ENCODE results near the gene RIPPLY2.

Gene RIPPLY2

DNA sequence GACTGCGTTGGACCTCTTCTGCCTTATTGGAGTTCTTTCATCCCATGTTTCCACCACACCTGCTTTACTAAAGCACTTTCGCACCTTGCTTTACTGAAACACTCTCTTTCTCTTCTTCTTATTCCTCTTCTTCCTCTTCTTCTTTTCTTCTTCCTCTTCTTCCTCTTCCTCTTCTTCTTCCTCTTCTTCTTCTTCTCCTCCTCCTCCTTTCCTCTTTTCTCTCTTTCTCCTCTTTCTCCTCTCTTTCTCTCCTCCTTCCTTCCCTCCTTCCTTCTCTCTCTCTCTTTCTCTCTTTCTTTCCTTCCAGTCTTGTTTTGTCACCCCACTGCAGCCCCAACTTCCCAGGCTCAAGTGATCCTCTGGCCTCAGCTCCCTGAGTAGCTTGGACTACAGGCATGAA is 4.0 kb upstream of the RIPPLY2 start:
- Histone ChIP-seq H3K9me3 (ENCODE audit: control insufficient read depth, insufficient read depth, low read length) (no peaks in the 10 kb centered on the region), H3K9ac (ENCODE audit: low read depth, low read length) (no peak overlapping the region), H3K36me3 (ENCODE audit: insufficient read depth, low read length) (no peaks in the 10 kb centered on the region), H3K4me1 (ENCODE audit: insufficient read depth, low read length) (no peaks in the 10 kb centered on the region)

DNA sequence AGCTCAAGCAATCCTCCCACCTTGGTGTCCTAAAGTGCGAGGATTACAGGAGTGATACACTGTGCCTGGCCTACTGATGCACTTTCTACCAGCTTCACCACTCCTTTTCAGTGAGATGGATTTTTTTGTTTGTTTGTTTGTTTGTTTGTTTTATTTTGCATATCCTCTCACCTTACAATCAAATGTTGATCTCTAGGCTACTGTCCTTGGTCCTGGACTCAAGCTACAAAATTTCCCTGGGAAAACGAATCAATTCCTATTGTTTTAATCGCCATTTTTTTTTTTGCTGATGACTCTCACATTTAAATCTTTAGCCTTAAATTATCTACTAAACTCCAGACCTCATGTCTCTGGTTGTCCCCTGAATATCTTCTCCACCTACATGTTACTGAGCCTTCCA is 3.5 kb upstream of the RIPPLY2 start:
- Histone ChIP-seq H3K36me3 (ENCODE audit: insufficient read depth, low read length) (no peaks in the 10 kb centered on the region), H3K9ac (ENCODE audit: low read depth, low read length) (no peak overlapping the region), H3K9me3 (ENCODE audit: control insufficient read depth, insufficient read depth, low read length) (no peaks in the 10 kb centered on the region), H3K4me1 (ENCODE audit: insufficient read depth, low read length) (no peaks in the 10 kb centered on the region)

DNA sequence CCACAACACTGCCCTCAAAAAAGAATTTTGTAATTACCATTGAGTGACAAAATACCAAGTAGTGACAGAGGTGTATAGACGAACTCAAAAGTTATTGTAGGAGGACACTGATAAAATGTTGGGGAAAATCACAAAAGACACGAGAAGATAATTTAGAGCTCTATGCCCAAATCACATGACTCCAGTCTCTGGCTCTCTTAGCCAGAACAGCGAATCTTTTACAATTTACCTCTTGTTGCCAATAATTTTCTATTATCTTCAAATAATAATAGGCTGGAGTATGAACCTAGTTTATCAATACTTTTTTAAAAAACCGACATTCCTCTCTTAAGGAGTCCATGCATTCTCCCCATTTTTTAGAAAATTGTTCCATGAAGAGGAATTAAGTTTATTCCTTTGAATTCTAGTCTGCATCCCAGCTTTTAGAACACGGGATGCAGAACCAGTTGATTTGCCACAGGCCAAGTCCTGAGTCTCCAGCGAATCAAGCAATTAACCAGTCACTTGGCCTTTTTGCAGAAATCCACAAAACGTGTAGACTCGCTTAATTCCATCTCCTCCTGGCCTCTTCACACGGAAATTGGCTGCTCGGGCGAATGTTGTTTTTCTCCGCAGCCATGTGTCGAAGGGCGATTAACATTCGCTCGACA is 507 bp upstream of the RIPPLY2 start:
- H3K36me3 ChIP-seq (ENCODE audit: insufficient read depth, low read length) = no peaks in the 10 kb centered on the region
- peak overlapping the region; percentile 61; the same call in 1 of the 2 replicates for H3K9ac ChIP-seq (ENCODE audit: low read depth, low read length)
- no peaks in the 10 kb centered on the region for H3K4me1 ChIP-seq (ENCODE audit: insufficient read depth, low read length)
- H3K9me3 ChIP-seq (ENCODE audit: control insufficient read depth, insufficient read depth, low read length) = no peaks in the 10 kb centered on the region

DNA sequence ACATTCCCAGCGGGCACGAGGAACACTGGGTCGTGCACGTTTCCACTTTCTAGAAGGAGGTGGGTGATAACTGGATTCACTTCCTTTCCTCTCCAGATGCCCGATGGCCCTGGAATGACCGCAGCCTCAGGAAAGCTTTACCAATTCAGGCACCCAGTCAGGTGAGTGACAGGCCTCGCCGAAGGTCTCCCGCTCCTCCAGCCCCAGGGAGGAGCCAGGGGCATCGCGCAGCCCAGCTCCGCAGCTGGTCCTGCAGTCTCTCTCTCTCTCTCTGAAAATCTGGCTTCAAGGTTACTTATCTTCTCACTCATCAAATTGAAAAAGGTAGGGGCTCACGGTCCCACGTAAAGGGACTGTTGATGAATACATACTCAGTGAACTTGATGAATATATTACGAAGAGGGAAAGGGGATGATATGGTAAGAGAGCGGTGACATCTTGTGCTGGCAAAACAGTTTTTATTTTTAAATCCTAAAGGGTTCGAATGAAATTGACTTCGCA is 891 bp downstream of the RIPPLY2 start:
- Histone ChIP-seq H3K9ac (ENCODE audit: low read depth, low read length) (peak overlapping the region; percentile 61; the same call in 1 of the 2 replicates), H3K9me3 (ENCODE audit: control insufficient read depth, insufficient read depth, low read length) (no peaks in the 10 kb centered on the region), H3K4me1 (ENCODE audit: insufficient read depth, low read length) (no peaks in the 10 kb centered on the region), H3K36me3 (ENCODE audit: insufficient read depth, low read length) (no peaks in the 10 kb centered on the region)

DNA sequence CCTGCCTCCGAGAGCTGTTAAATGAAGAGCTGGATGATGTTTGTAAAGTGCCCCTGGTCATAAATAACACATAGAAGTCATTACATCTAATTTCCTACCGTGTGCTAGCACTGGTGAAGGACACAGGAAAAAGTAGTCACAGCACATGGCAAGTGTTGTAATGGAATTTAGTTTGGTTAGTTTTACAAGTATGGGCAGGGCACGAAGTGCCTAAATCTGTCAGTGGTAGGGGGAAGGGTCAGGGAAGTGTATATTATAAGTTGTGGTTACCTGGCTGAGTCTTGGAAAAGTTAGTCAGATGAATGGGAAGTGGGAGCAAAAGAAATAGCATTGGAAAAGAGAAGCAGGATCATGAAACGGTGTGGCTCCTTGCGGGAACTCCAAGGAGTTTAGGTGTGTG is 1.6 kb downstream of the RIPPLY2 start:
- Histone ChIP-seq H3K36me3 (ENCODE audit: insufficient read depth, low read length) (no peaks in the 10 kb centered on the region), H3K9me3 (ENCODE audit: control insufficient read depth, insufficient read depth, low read length) (no peaks in the 10 kb centered on the region), H3K4me1 (ENCODE audit: insufficient read depth, low read length) (no peaks in the 10 kb centered on the region), H3K9ac (ENCODE audit: low read depth, low read length) (no peak overlapping the region)

DNA sequence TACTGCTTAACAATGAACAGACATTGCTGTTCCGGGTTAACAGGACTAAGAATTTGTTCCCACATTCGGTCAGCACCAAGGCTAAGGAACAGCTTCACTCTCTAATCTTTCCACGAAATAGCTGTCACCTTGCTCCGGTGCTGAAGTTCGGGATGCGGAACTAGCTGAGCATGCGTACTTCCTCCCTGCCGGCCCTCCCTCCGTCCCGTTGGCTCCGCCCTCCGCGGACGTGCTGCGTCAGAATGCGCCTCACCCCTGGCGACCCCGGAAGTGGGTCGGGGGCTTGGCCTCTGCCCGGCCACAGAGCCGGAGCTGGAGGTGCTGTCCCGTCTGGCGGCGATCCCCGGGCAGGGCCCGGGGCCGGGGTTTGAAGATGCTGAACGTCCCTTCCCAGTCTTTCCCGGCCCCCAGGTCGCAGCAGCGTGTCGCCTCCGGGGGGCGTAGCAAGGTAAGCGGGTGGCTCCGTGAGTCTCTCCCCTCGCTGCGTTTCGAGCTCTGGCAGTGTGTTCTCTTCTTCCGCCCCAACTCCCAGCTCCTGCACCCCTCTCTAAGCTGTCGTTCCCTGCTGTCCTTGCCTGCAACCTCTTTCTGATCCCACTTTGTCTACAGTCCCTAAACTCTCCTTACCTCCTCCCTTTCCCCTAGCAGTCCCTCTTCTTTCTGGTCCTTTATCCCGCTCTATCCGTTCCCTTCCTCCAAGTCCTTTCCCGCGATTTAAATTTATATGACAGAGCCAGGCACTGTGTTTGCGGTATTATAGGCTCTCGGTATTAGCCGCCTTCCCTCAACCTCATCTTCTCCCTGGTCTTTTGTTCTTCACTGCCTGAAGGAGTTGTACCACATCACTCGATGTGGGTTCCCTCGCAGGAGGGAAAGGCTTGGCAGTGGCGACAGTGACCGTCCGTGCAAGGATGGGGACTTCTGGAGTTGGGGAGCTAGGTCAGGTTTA is 6.5 kb downstream of the RIPPLY2 start, which contains the start of gene CYB5R4:
CYB5R4 (plus strand) TSS at position 280 of the 949 bp plus-strand sequence; CDS start at position 374, 94 bp downstream.
- no peaks in the 10 kb centered on the region for H3K36me3 ChIP-seq (ENCODE audit: insufficient read depth, low read length)

DNA sequence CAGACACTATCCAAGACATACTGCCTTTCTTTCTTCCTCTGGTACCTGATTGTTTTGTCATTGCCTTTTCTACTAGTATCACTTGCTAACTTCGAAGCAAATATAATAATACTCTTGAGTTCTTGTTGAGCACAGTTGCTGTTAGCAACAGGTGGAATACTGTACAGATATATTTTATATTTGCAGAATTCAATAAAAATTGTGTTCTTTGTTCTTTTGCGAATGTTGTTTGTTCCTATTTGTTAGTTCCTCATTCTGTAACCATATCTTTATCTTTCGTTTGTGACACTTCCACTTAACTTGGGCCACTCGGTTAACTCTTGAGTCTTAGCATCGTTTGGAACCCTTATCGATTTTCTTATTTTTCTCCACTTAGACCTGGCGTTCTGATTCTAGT is 7.2 kb downstream of the RIPPLY2 start:
- Histone ChIP-seq H3K9me3 (ENCODE audit: control insufficient read depth, insufficient read depth, low read length) (no peaks in the 10 kb centered on the region), H3K4me1 (ENCODE audit: insufficient read depth, low read length) (peaks cover 6% of the 10 kb centered on the region; the same call in 1 of the 2 replicates), H3K36me3 (ENCODE audit: insufficient read depth, low read length) (no peaks in the 10 kb centered on the region; the same call in 1 of the 2 replicates), H3K9ac (ENCODE audit: low read depth, low read length) (peak overlapping the region; percentile 69)

More for the DNA sequence above, 6.5 kb downstream of the RIPPLY2 start, which contains the start of gene CYB5R4:
- Histone ChIP-seq H3K4me1 (ENCODE audit: insufficient read depth, low read length) (peaks cover 6% of the 10 kb centered on the region; the same call in 1 of the 2 replicates), H3K9me3 (ENCODE audit: control insufficient read depth, insufficient read depth, low read length) (no peaks in the 10 kb centered on the region), H3K9ac (ENCODE audit: low read depth, low read length) (peak within 1 kb of the TSS; percentile 69)

DNA sequence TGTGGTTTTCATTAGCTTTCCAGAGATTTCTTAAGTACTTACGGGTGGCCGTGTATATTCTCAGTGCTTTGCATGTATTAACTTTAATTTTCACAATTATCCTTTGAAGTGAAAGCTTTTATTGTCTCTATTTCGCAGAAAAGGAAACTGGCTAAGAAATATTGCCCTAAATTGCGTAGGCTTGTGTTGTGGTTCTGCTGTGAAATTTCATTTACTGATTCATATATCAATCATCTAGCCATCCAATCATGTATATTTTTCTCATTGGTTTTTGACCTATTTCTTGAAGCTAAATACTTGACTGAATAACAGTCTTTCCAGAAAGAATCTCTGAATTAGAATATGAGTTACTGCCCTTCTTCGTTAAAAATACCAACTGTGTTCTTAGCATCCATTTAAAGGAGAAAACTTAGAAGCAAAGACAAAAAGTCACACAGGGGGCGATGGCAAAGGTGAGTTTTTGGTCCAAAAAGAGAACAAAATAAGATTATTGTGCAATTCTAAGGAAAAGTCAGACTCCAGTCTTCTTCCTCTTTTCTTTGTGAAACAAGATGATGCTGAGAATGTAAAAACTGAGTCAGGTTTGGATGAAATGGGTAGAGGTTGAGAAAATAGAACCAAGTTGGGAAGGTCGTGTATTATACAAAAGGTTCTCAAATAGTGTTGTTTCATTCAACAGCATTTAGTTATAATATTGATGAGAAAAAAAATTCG is 7.8 kb downstream of the RIPPLY2 start:
- Histone ChIP-seq H3K9ac (ENCODE audit: low read depth, low read length) (peak overlapping the region; percentile 69; the same call in 1 of the 2 replicates), H3K4me1 (ENCODE audit: insufficient read depth, low read length) (peaks cover 6% of the 10 kb centered on the region; the same call in 1 of the 2 replicates), H3K9me3 (ENCODE audit: control insufficient read depth, insufficient read depth, low read length) (no peaks in the 10 kb centered on the region), H3K36me3 (ENCODE audit: insufficient read depth, low read length) (no peaks in the 10 kb centered on the region; the same call in 1 of the 2 replicates)

DNA sequence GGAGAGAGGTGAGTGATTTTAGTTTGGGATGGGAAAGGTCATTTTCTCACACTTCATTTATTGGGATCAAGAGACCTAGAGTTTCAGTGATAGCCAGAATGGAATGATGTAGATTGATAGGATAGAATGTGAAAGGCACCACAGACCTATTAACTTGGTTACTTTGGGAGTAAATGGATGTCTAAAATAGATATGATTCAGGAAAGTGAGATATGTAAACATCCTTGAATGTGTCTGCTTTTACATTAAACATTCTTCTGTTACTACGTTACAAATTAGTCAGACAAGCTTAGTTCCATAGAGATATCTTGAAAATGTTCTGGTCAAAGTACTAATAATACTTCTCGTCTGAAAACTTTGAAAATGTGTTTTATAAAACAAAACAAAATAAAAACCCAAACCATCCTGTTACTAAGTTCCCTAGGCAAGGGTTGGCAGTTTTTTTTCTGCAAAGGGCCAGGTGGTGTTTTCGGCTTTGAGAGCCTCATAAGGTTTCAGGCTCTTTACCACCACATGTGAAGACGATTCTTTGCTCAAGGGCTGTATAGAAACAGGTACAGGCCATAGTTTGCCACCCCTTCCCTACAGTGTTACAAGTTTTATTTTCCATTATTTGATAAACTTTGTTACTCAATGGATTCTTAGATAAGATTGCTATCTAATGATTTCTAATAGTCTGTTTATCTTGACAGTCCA is 9.8 kb downstream of the RIPPLY2 start:
- Histone ChIP-seq H3K9ac (ENCODE audit: low read depth, low read length) (no peak overlapping the region), H3K36me3 (ENCODE audit: insufficient read depth, low read length) (no peaks in the 10 kb centered on the region; the same call in 1 of the 2 replicates), H3K4me1 (ENCODE audit: insufficient read depth, low read length) (peaks cover 6% of the 10 kb centered on the region; the same call in 1 of the 2 replicates), H3K9me3 (ENCODE audit: control insufficient read depth, insufficient read depth, low read length) (peaks cover 8% of the 10 kb centered on the region; the same call in 1 of the 2 replicates)

DNA sequence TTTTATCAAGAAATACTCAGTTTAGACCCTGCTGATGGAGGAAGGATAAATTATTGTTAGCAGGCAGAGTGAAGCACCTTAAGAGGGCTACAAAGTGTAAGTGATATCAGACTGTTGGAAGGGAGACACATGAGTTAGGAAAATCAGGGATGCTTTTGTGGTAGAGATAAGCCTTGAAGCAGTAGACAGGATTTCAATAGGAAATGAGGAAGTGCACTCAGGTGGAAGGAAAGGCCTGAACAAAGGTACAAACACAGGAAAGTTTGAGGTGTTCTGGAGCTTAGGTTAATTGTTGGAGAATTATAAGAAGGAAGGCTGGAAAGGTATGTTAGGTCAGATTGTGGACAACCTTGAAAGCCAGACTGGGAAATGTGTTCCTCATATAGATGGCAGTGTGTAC is 13.9 kb downstream of the RIPPLY2 start:
- Histone ChIP-seq H3K9me3 (ENCODE audit: control insufficient read depth, insufficient read depth, low read length) (peaks cover 9% of the 10 kb centered on the region; the same call in 1 of the 2 replicates), H3K36me3 (ENCODE audit: insufficient read depth, low read length) (no peaks in the 10 kb centered on the region; the same call in 1 of the 2 replicates)

DNA sequence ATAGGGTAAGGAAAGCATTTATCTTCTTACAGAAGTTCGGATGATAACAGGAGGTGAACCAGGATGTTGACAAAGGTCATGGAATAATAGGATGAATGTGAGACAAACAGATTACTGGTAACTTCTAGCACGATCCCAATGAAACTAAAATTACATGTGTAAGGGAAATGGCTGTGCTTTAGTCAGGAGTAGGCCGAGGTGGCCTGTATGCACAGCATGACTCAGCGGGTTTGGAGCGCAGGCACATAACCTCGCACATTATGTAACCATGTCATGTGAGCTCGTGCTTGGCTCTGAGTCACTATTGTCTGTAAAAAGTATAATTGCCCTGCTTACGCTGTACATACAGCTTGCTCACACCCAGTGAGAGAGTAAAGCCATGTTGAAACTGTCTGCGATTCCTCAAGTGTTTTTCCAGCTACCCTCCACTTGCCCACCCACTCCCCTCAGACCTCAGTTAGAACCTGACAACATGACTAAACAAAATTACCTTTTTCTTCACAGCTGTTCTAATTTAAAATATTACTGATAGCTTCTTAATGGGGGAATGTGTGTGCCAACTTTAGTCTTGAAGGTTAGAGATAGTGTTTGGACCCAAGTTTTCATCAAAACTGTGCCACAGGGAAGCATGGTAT is 14.5 kb downstream of the RIPPLY2 start:
- Histone ChIP-seq H3K36me3 (ENCODE audit: insufficient read depth, low read length) (no peaks in the 10 kb centered on the region; the same call in 1 of the 2 replicates), H3K9ac (ENCODE audit: low read depth, low read length) (no peak overlapping the region), H3K4me1 (ENCODE audit: insufficient read depth, low read length) (no peaks in the 10 kb centered on the region), H3K9me3 (ENCODE audit: control insufficient read depth, insufficient read depth, low read length) (peaks cover 9% of the 10 kb centered on the region; the same call in 1 of the 2 replicates)

More for the DNA sequence above, 13.9 kb downstream of the RIPPLY2 start:
- Histone ChIP-seq H3K4me1 (ENCODE audit: insufficient read depth, low read length) (no peaks in the 10 kb centered on the region), H3K9ac (ENCODE audit: low read depth, low read length) (no peak overlapping the region)

DNA sequence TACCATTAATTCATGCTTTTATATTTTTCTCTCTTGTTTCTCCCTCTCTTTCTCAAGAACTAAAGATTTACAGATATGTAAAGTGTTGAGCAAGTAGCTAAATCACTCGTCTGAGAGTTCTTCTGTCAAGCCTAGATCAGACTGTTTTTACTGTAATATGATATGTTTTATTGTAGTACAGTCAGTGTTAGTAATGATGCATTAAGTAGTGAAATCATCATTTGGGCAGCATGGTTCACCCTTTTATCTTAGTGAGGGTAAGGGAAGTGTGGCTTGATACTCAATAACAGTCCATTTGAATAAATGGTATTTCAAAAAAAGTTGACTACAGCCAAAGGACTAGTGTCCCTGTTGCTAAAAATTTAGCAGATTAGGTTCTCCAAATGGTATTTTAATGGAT is 15.5 kb downstream of the RIPPLY2 start:
- H3K36me3 ChIP-seq (ENCODE audit: insufficient read depth, low read length) = no peaks in the 10 kb centered on the region; the same call in 1 of the 2 replicates
- H3K9me3 ChIP-seq (ENCODE audit: control insufficient read depth, insufficient read depth, low read length) = peaks cover 9% of the 10 kb centered on the region; the same call in 1 of the 2 replicates
- no peak overlapping the region for H3K9ac ChIP-seq (ENCODE audit: low read depth, low read length)
- H3K4me1 ChIP-seq (ENCODE audit: insufficient read depth, low read length) = no peaks in the 10 kb centered on the region

DNA sequence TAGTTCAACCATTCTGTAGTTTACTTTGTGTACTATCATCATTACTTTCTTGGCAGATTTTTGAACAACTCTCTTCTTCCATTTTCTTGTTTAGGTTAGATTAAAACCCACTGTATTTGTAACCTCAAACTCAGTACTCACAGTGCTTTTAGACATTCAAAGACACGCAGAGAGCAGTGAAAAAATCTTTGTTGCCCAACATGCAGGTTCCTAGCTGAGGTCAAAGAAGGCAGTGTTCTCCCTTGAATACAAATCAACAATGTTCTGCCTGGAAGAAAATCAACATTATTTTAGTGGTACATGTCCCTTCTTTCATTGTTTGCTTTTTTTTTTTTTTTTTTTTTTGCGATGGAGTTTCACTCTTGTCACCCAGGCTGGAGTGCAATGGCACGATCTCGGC is 17.5 kb downstream of the RIPPLY2 start:
- Histone ChIP-seq H3K9ac (ENCODE audit: low read depth, low read length) (no peak overlapping the region), H3K9me3 (ENCODE audit: control insufficient read depth, insufficient read depth, low read length) (peaks cover 9% of the 10 kb centered on the region; the same call in 1 of the 2 replicates), H3K36me3 (ENCODE audit: insufficient read depth, low read length) (no peaks in the 10 kb centered on the region; the same call in 1 of the 2 replicates), H3K4me1 (ENCODE audit: insufficient read depth, low read length) (no peaks in the 10 kb centered on the region)
